MM.1S (cell line): ENCODE results near the gene CREB3L4.

ENCODE experiments used
- DNase-seq: peaks from one replicate; pipeline ENCODE4 v3.0.0-alpha.2; 2015
- H2AFZ ChIP-seq: fragments of 300-600 bp; sonication (generic); 2 replicates; pipeline ENCODE4 v1.6.0; 2016; ENCODE audit warnings: antibody characterized with exemption, low read length
- H3F3A ChIP-seq: fragments of 300-600 bp; sonication (generic); 2 replicates; pipeline ENCODE4 v1.6.1; 2016; ENCODE audit warnings: mild to moderate bottlenecking, antibody characterized with exemption, low read length, moderate library complexity, mixed read lengths; ENCODE audit not compliant: insufficient read depth
- H3K27ac ChIP-seq: fragments of 300-600 bp; sonication (generic); 2 replicates; pipeline ENCODE4 v1.5.1; 2016; ENCODE audit warnings: mild to moderate bottlenecking, low read length
- H3K27me3 ChIP-seq: fragments of 300-600 bp; sonication (generic); replicated peaks from 2 replicates; pipeline ENCODE4 v1.6.0; 2016; ENCODE audit warnings: low read length; ENCODE audit not compliant: insufficient read depth
- H3K36me3 ChIP-seq: fragments of 300-600 bp; sonication (generic); replicated peaks from 2 replicates; pipeline ENCODE4 v1.6.1; 2016; ENCODE audit warnings: mild to moderate bottlenecking, low read length, mixed read lengths; ENCODE audit not compliant: insufficient read depth
- H3K4me1 ChIP-seq: fragments of 300-600 bp; sonication (generic); 2 replicates; pipeline ENCODE4 v1.6.1; 2016; ENCODE audit warnings: low read length, mixed read lengths
- H3K4me2 ChIP-seq: fragments of 300-600 bp; sonication (generic); 2 replicates; pipeline ENCODE4 v1.6.0; 2016; ENCODE audit warnings: low read depth, low read length
- H3K4me3 ChIP-seq: fragments of 300-600 bp; sonication (generic); 2 replicates; pipeline ENCODE4 v1.5.1; 2016; ENCODE audit warnings: low read length, mixed read lengths
- H3K79me2 ChIP-seq: fragments of 300-600 bp; sonication (generic); 2 replicates; pipeline ENCODE4 v1.6.1; 2016; ENCODE audit warnings: mixed run types, low read length, mixed read lengths
- H3K9ac ChIP-seq: fragments of 300-600 bp; sonication (generic); 2 replicates; pipeline ENCODE4 v1.6.1; 2016; ENCODE audit warnings: low read length, mixed read lengths
- H3K9me2 ChIP-seq: fragments of 300-600 bp; sonication (generic); replicated peaks from 2 replicates; pipeline ENCODE4 v1.6.1; 2016; ENCODE audit warnings: mild to moderate bottlenecking, low read length, mixed read lengths; ENCODE audit not compliant: insufficient read depth
- H3K9me3 ChIP-seq: fragments of 300-600 bp; sonication (generic); replicated peaks from 2 replicates; pipeline ENCODE4 v1.6.1; 2016; ENCODE audit warnings: mild to moderate bottlenecking, low read length, mixed read lengths; ENCODE audit not compliant: insufficient read depth
- H4K20me1 ChIP-seq: fragments of 300-600 bp; sonication (generic); 2 replicates; pipeline ENCODE4 v1.6.1; 2016; ENCODE audit warnings: mild to moderate bottlenecking, low read length, moderate library complexity, mixed read lengths; ENCODE audit not compliant: insufficient read depth
- CTCF ChIP-seq: fragments of 300-600 bp; sonication (generic); IDR thresholded peaks from 2 replicates; pipeline ENCODE4 v1.5.1; 2016; ENCODE audit warnings: antibody characterized with exemption, low read length, mixed read lengths
- EZH2 ChIP-seq: fragments of 300-600 bp; sonication (generic); optimal IDR thresholded peaks from 2 replicates; pipeline ENCODE3; 2017; ENCODE audit warnings: low read depth, mild to moderate bottlenecking, antibody characterized with exemption, low read length, mixed read lengths
- EZH2phosphoT487 ChIP-seq: fragments of 300-600 bp; sonication (generic); IDR thresholded peaks from 2 replicates; pipeline ENCODE4 v1.6.1; 2018; ENCODE audit warnings: antibody characterized with exemption, low read length

The CREB3L4 gene

GRCh38 chr1:153967107-153967999 is at the start of gene CREB3L4:
Gene CREB3L4, plus strand, starts transcription at chr1:153967902. Its CDS starts 624 bp downstream, at chr1:153968526.
- Histone ChIP-seq H2AFZ (peak within 1 kb of the TSS; percentile 95), H3K4me2 (peak within 1 kb of the TSS; percentile 98), H3K9ac (peak within 1 kb of the TSS; percentile 84), H3K9me2 (no peaks in the 10 kb centered on the region), H3K4me3 (peak within 1 kb of the TSS; percentile 80), H3K27ac (peak within 1 kb of the TSS; percentile 88), H4K20me1 (no peaks in the 10 kb centered on the region), H3K79me2 (peaks cover 29% of the 10 kb centered on the region), H3F3A (peaks cover 29% of the 10 kb centered on the region), H3K36me3 (no peaks in the 10 kb centered on the region), H3K9me3 (no peaks in the 10 kb centered on the region), H3K27me3 (no peaks in the 10 kb centered on the region), H3K4me1 (peaks cover 23% of the 10 kb centered on the region)
- TF ChIP-seq EZH2phosphoT487 = no peak
- TF ChIP-seq EZH2 = no peak
- TF ChIP-seq CTCF = peak; percentile 61
- DNase-seq = peak; percentile 99

GRCh38 chr1:153919876-153920852 is 47.5 kb upstream of the CREB3L4 start:
- Histone ChIP-seq H3K9me3 (no peaks in the 10 kb centered on the region), H3K4me1 (peaks cover 24% of the 10 kb centered on the region), H3K4me3 (peak overlapping the region; percentile 71; the same call in 1 of the 2 replicates), H4K20me1 (peaks cover 31% of the 10 kb centered on the region), H3K9ac (peak overlapping the region; percentile 7; the same call in 1 of the 2 replicates), H3K9me2 (no peaks in the 10 kb centered on the region), H3F3A (peaks cover 20% of the 10 kb centered on the region), H3K27me3 (no peaks in the 10 kb centered on the region), H3K4me2 (peak overlapping the region; percentile 71), H2AFZ (no peak overlapping the region), H3K79me2 (peaks cover 81% of the 10 kb centered on the region), H3K27ac (no peak overlapping the region), H3K36me3 (no peaks in the 10 kb centered on the region)
- DNase-seq = peak; percentile 30
- no peak for TF ChIP-seq EZH2
- TF ChIP-seq CTCF = peak; percentile 48

GRCh38 chr1:153921080-153921802 is 46.5 kb upstream of the CREB3L4 start:
- H4K20me1 ChIP-seq = peaks cover 31% of the 10 kb centered on the region
- DNase-seq = no peak
- peaks cover 24% of the 10 kb centered on the region for H3K4me1 ChIP-seq
- no peak overlapping the region for H2AFZ ChIP-seq
- peak overlapping the region; percentile 71 for H3K4me3 ChIP-seq
- H3K4me2 ChIP-seq = peak overlapping the region; percentile 71
- no peaks in the 10 kb centered on the region for H3K9me2 ChIP-seq
- peaks cover 70% of the 10 kb centered on the region for H3K79me2 ChIP-seq
- H3K27me3 ChIP-seq = no peaks in the 10 kb centered on the region
- peaks cover 28% of the 10 kb centered on the region for H3F3A ChIP-seq
- no peak for TF ChIP-seq EZH2
- no peak for TF ChIP-seq EZH2phosphoT487
- TF ChIP-seq CTCF = no peak
- H3K9me3 ChIP-seq = no peaks in the 10 kb centered on the region
- peak overlapping the region; percentile 62; the same call in 1 of the 2 replicates for H3K9ac ChIP-seq
- no peak overlapping the region for H3K27ac ChIP-seq
- H3K36me3 ChIP-seq = no peaks in the 10 kb centered on the region
